ENCODE data around the gene RRP12.

RRP12 gene

GRCh38 chr10:97336942-97337831 lies 64.0 kb downstream of the RRP12 start:
- no peak for DNase-seq (ENCODE audit: low read depth in 2 of 2, low spot score in 1 of 2)

GRCh38 chr10:97336446-97336845 lies 64.7 kb downstream of the RRP12 start:
- no peak for DNase-seq (ENCODE audit: low read depth in 2 of 2, low spot score in 1 of 2)

GRCh38 chr10:97336006-97336405 lies 65.1 kb downstream of the RRP12 start:
- no peak for DNase-seq (ENCODE audit: low read depth in 2 of 2, low spot score in 1 of 2)

- no peak for DNase-seq (ENCODE audit: low read depth in 2 of 2, low spot score in 1 of 2)
Measured at GRCh38 chr10:97335188-97335619, 65.9 kb downstream of the RRP12 start.

- DNase-seq (ENCODE audit: low read depth in 2 of 2, low spot score in 1 of 2): peak; percentile 71 to 75
Measured at GRCh38 chr10:97334370-97335175, 66.6 kb downstream of the RRP12 start, which contains the start of gene FRAT2. TSS of gene FRAT2 (minus strand) at chr10:97334729. CDS start at chr10:97334572, 157 bp downstream.

- DNase-seq (ENCODE audit: low read depth in 2 of 2, low spot score in 1 of 2): no peak
Measured at GRCh38 chr10:97333601-97334369, 67.4 kb downstream of the RRP12 start.

- DNase-seq (ENCODE audit: low read depth in 2 of 2, low spot score in 1 of 2): no peak
Measured at GRCh38 chr10:97333351-97333600, 67.9 kb downstream of the RRP12 start.

GRCh38 chr10:97332591-97333350 lies 68.4 kb downstream of the RRP12 start:
- DNase-seq (ENCODE audit: low read depth in 2 of 2, low spot score in 1 of 2): no peak

- no peak for DNase-seq (ENCODE audit: low read depth in 2 of 2, low spot score in 1 of 2)
Measured at GRCh38 chr10:97331153-97331703, 69.9 kb downstream of the RRP12 start.

- DNase-seq (ENCODE audit: low read depth in 2 of 2, low spot score in 1 of 2): no peak
Measured at GRCh38 chr10:97329766-97330165, 71.4 kb downstream of the RRP12 start.

GRCh38 chr10:97328646-97329453 lies 72.3 kb downstream of the RRP12 start:
- no peak for DNase-seq (ENCODE audit: low read depth in 2 of 2, low spot score in 1 of 2)

GRCh38 chr10:97327348-97328294 lies 73.5 kb downstream of the RRP12 start:
- DNase-seq (ENCODE audit: low read depth in 2 of 2, low spot score in 1 of 2): no peak

GRCh38 chr10:97325754-97326153 lies 75.4 kb downstream of the RRP12 start:
- no peak for DNase-seq (ENCODE audit: low read depth in 2 of 2, low spot score in 1 of 2)

GRCh38 chr10:97323501-97323900 lies 77.6 kb downstream of the RRP12 start:
- no peak for DNase-seq (ENCODE audit: low read depth in 2 of 2, low spot score in 1 of 2)

GRCh38 chr10:97321804-97322190 lies 79.3 kb downstream of the RRP12 start:
- no peak for DNase-seq (ENCODE audit: low read depth in 2 of 2, low spot score in 1 of 2)

- no peak for DNase-seq (ENCODE audit: low read depth in 2 of 2, low spot score in 1 of 2)
Measured at GRCh38 chr10:97321032-97321803, 79.9 kb downstream of the RRP12 start.

- no peak for DNase-seq (ENCODE audit: low read depth in 2 of 2, low spot score in 1 of 2)
Measured at GRCh38 chr10:97320480-97321031, 80.6 kb downstream of the RRP12 start.

Data from stimulated activated CD8-positive, alpha-beta memory T cell treated with anti-CD3 and anti-CD28 coated beads, Interleukin-4, amount 100 ng/mL, for 1 hour (primary cell).